ENCODE results near the gene CDCA5.
A peak's percentile ranks its signal among the peaks of the same experiment; 100 is the strongest.
"Not testable (repeated sequence)": the region's sequence is repeated elsewhere in the genome, so short reads cannot be mapped to it uniquely, and the experiment has no call there.

CDCA5 gene

GRCh38 chr11:65118891-65119669, 35.2 kb upstream of the CDCA5 start:
- not testable (repeated sequence) for DNase-seq

- no peak for DNase-seq
Measured at GRCh38 chr11:65118097-65118837, 34.4 kb upstream of the CDCA5 start.

GRCh38 chr11:65117206-65118096, 33.6 kb upstream of the CDCA5 start, which contains the start of gene ZNHIT2:
Gene ZNHIT2, minus strand, starts transcription at chr11:65117701. Its CDS starts 48 bp downstream, at chr11:65117653.
- peak; percentile 100 for DNase-seq

GRCh38 chr11:65116370-65117205, 32.7 kb upstream of the CDCA5 start:
- DNase-seq: peak; percentile 77

- no peak for DNase-seq
Measured at GRCh38 chr11:65115361-65116082, 31.7 kb upstream of the CDCA5 start.

GRCh38 chr11:65114538-65115171, 30.8 kb upstream of the CDCA5 start:
- no peak for DNase-seq

GRCh38 chr11:65113839-65114238, 30.0 kb upstream of the CDCA5 start:
- no peak for DNase-seq

GRCh38 chr11:65113361-65113756, 29.5 kb upstream of the CDCA5 start:
- no peak for DNase-seq

GRCh38 chr11:65112546-65113360, 28.9 kb upstream of the CDCA5 start:
- peak; percentile 87 for DNase-seq

- DNase-seq: peak; percentile 100
Measured at GRCh38 chr11:65111744-65112545, 28.1 kb upstream of the CDCA5 start, which contains the start of gene TM7SF2. Gene TM7SF2, plus strand, starts transcription at chr11:65111872. Its CDS starts 144 bp downstream, at chr11:65112016.

- no peak for DNase-seq
Measured at GRCh38 chr11:65111159-65111743, 27.4 kb upstream of the CDCA5 start.

- DNase-seq: peak; percentile 93
Measured at GRCh38 chr11:65110354-65110861, 26.6 kb upstream of the CDCA5 start.

- no peak for DNase-seq
Measured at GRCh38 chr11:65109231-65110198, 25.7 kb upstream of the CDCA5 start.

- no peak for DNase-seq
Measured at GRCh38 chr11:65108469-65109123, 24.8 kb upstream of the CDCA5 start.

GRCh38 chr11:65107751-65108468, 24.1 kb upstream of the CDCA5 start:
- DNase-seq: no peak

- no peak for DNase-seq
Measured at GRCh38 chr11:65107078-65107477, 23.2 kb upstream of the CDCA5 start.
